Measurements from ENCODE around the gene CELF3.

CELF3 gene

DNA sequence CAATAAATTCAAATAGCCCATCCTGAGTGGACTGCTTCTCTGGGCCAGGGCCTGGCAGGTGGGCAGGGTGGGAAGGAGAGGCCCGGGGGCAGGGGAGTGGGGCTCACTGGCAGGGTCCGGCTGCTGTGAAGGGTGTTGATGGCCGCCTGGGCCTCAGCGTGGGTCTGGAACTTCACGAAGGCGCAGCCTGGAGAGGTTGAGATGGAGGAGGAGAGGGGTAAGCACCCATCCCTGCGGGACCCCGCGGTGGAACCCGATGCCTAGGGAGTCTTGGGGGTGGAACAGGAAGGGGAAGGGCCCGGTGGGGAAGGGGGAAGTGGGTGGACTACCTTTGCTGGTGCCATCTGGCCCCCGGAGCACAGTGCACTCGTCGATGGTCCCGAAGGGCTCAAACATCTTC is 7.7 kb downstream of the CELF3 start:
- WGBS (ENCODE audit: insufficient coverage), result 84% methylated on average over 9 of the region's 15 CpGs
- Histone ChIP-seq H3K27ac (ENCODE audit: insufficient read depth in 1 of 2, low read depth in 1 of 2, low read length in 2 of 2, poor library complexity in 1 of 2, severe bottlenecking in 2 of 2) (no peak overlapping the region), H3K9me3 (ENCODE audit: control extremely low read depth in 1 of 5, control insufficient read depth in 4 of 5, insufficient read depth in 2 of 5, low read depth in 1 of 5, low read length in 4 of 5) (no peaks in the 10 kb centered on the region), H3K4me1 (ENCODE audit: control extremely low read depth in 1 of 4, control insufficient read depth in 4 of 4, insufficient read depth in 4 of 4, low read length in 3 of 4) (peaks cover 0 to 15% (median 11%) of the 10 kb centered on the region in 4 experiments), H3K27me3 (replicated peaks in 2 of 5; ENCODE audit: control insufficient read depth in 4 of 5, insufficient read depth in 5 of 5, low read length in 4 of 5) (peaks cover 0 to 6% (median 2%) of the 10 kb centered on the region in 5 experiments), H3K36me3 (ENCODE audit: control insufficient read depth in 4 of 4, insufficient read depth in 4 of 4, low read length in 3 of 4) (no peaks in the 10 kb centered on the region), H3K4me3 (ENCODE audit: control insufficient read depth in 1 of 7, extremely low read depth in 1 of 7, insufficient read depth in 4 of 7, low read depth in 2 of 7, low read length in 6 of 7) (no peak overlapping the region)
- no peak for DNase-seq
- ChIA-PET POLR2A (no interaction called here), CTCF (interaction anchor here (0.7 kb wide), 1 partner anchor 91 kb away, joined by 3 read pairs; no protein-coding TSS in a partner anchor)

DNA sequence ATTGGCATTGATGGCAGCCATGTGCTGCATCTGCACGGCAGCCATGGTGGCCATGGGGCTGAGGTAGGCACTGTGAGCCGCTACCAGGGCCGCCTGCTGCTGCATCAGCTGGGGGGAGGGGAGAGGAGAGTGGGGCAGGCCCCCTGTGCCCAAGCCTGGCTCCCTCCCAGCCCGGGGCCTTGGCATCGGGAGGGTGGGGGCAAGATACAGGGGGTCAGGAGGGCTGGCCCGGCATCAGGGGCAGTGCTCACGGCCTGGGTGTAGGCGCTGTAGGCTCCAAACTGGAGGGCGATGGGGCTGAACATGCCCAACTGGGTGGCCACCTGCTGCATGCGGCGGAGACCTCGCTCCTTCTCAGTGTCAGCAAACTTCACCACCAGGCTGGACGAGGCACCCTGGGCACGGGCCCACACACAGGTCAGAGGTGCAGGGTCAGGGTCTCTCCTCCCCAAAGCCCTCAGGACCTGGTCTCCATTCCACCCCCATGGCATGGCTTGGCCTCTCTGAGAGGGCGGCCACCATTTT is 9.0 kb downstream of the CELF3 start:
- Histone ChIP-seq H3K4me1 (ENCODE audit: control extremely low read depth in 1 of 4, control insufficient read depth in 4 of 4, insufficient read depth in 4 of 4, low read length in 3 of 4) (peaks cover 0 to 27% (median 24%) of the 10 kb centered on the region in 4 experiments), H3K27me3 (replicated peaks in 2 of 5; ENCODE audit: control insufficient read depth in 4 of 5, insufficient read depth in 5 of 5, low read length in 4 of 5) (peaks cover 0 to 2% (median 0%) of the 10 kb centered on the region in 5 experiments), H3K4me3 (ENCODE audit: control insufficient read depth in 1 of 7, extremely low read depth in 1 of 7, insufficient read depth in 4 of 7, low read depth in 2 of 7, low read length in 6 of 7) (no peak overlapping the region), H3K36me3 (ENCODE audit: control insufficient read depth in 4 of 4, insufficient read depth in 4 of 4, low read length in 3 of 4) (no peaks in the 10 kb centered on the region), H3K9me3 (ENCODE audit: control extremely low read depth in 1 of 5, control insufficient read depth in 4 of 5, insufficient read depth in 2 of 5, low read depth in 1 of 5, low read length in 4 of 5) (no peaks in the 10 kb centered on the region), H3K27ac (ENCODE audit: insufficient read depth in 1 of 2, low read depth in 1 of 2, low read length in 2 of 2, poor library complexity in 1 of 2, severe bottlenecking in 2 of 2) (no peak overlapping the region)
- no peak for DNase-seq
- WGBS (ENCODE audit: insufficient coverage), result 98% methylated on average over 14 of the region's 15 CpGs
- CTCF ChIA-PET, result no interaction called here
- POLR2A ChIA-PET, result no interaction called here

DNA sequence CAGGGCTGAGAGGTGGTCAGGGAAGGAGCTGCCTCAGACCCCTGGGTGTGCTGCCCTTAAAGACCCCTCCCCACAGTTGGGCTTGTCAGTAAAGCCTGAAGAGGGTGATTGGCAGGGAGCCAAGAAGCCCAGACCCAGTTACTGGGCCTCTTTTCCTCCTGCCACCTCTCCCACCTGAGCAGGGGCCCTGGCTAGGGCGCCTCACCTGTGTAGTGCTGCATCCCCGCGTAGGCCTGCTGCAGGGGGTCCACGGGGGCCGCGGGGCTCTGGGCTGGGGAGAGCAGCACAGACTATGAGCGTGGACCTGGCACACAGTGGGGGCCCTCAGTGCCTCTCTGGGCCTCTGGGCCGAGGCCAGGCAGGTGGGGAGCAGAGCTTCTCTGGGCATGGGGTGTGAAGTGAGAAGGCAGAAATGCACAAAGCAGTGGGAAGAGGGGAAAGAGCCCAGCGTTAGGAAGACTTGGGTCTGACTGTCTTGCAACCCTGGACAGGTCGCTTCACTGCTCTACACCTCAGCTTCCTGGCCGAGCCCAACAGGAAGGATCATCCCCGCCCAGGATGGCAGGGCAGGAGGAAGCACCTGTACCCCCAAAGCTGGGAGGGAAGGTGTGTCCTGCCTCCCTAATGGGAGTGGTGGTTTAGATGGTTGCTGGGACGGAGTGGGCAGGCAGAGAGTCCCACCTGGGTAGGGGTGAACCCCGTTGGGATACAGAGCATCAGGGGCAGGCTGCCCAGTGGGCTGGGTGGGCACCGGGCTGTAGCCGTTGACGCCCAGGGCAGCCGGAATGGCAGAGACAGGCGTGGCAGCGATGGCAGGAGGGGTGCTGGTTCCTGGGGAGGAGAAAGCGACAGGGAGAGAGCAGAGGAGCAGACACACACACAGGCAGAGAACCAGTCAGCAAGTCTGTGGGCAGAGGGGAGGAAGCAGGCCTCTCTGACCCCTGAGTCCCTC is 9.9 kb downstream of the CELF3 start:
- Histone ChIP-seq H3K27ac (ENCODE audit: insufficient read depth in 1 of 2, low read depth in 1 of 2, low read length in 2 of 2, poor library complexity in 1 of 2, severe bottlenecking in 2 of 2) (no peak overlapping the region), H3K27me3 (replicated peaks in 2 of 5; ENCODE audit: control insufficient read depth in 4 of 5, insufficient read depth in 5 of 5, low read length in 4 of 5) (peaks cover 0 to 2% (median 0%) of the 10 kb centered on the region in 5 experiments), H3K4me1 (ENCODE audit: control extremely low read depth in 1 of 4, control insufficient read depth in 4 of 4, insufficient read depth in 4 of 4, low read length in 3 of 4) (peaks cover 0 to 27% (median 24%) of the 10 kb centered on the region in 4 experiments), H3K36me3 (ENCODE audit: control insufficient read depth in 4 of 4, insufficient read depth in 4 of 4, low read length in 3 of 4) (no peaks in the 10 kb centered on the region), H3K9me3 (ENCODE audit: control extremely low read depth in 1 of 5, control insufficient read depth in 4 of 5, insufficient read depth in 2 of 5, low read depth in 1 of 5, low read length in 4 of 5) (no peaks in the 10 kb centered on the region), H3K4me3 (ENCODE audit: control insufficient read depth in 1 of 7, extremely low read depth in 1 of 7, insufficient read depth in 4 of 7, low read depth in 2 of 7, low read length in 6 of 7) (no peak overlapping the region)
- CTCF ChIA-PET, result no interaction called here
- 80% methylated on average over 17 of the region's 21 CpGs for WGBS (ENCODE audit: insufficient coverage)
- no peak for DNase-seq
- POLR2A ChIA-PET, result no interaction called here

DNA sequence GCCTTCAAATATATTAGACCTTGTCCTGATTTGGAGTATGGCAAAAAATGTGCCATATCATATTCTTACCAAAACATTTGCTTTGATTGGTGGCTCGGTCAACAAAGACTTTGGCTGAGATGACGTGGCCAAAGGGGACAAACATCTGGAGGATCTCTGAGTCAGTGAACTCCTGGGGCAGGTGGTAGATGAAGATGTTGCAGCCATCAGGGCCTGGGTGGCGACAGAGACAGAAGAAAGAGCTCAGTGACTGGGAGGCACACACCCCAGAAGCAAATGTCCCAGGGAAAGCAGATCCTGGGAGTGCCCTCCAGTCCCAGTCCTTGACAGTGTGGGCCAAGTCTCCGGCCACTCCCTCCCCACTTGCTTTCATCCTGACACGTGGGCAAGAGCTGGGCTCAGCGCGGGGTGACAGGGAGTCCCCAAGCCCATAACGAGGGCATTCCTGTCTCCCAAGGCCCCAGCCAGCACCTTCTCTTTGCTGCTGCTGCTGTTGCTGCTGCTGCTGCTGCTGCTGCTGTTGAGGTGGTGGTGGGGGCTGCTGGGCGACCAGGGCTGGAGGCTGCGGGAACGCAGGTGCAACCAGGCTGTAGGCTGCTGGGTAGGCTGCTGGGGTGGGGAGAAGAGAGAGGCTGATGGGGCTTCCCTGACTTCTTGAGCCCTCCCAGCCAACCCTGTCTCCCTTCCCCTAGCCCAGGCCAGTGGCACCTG is 10.7 kb downstream of the CELF3 start:
- Histone ChIP-seq H3K9me3 (ENCODE audit: control extremely low read depth in 1 of 5, control insufficient read depth in 4 of 5, insufficient read depth in 2 of 5, low read depth in 1 of 5, low read length in 4 of 5) (no peaks in the 10 kb centered on the region), H3K4me3 (ENCODE audit: control insufficient read depth in 1 of 7, extremely low read depth in 1 of 7, insufficient read depth in 4 of 7, low read depth in 2 of 7, low read length in 6 of 7) (no peak overlapping the region), H3K4me1 (ENCODE audit: control extremely low read depth in 1 of 4, control insufficient read depth in 4 of 4, insufficient read depth in 4 of 4, low read length in 3 of 4) (peaks cover 0 to 27% (median 24%) of the 10 kb centered on the region in 4 experiments), H3K27ac (ENCODE audit: insufficient read depth in 1 of 2, low read depth in 1 of 2, low read length in 2 of 2, poor library complexity in 1 of 2, severe bottlenecking in 2 of 2) (no peak overlapping the region), H3K27me3 (replicated peaks in 2 of 5; ENCODE audit: control insufficient read depth in 4 of 5, insufficient read depth in 5 of 5, low read length in 4 of 5) (no peaks in the 10 kb centered on the region), H3K36me3 (ENCODE audit: control insufficient read depth in 4 of 4, insufficient read depth in 4 of 4, low read length in 3 of 4) (peaks cover 0 to 6% (median 0%) of the 10 kb centered on the region in 4 experiments)
- ChIA-PET POLR2A (no interaction called here), CTCF (no interaction called here)
- DNase-seq, result no peak
- WGBS (ENCODE audit: insufficient coverage), result 97% methylated on average over 8 of the region's 11 CpGs

DNA sequence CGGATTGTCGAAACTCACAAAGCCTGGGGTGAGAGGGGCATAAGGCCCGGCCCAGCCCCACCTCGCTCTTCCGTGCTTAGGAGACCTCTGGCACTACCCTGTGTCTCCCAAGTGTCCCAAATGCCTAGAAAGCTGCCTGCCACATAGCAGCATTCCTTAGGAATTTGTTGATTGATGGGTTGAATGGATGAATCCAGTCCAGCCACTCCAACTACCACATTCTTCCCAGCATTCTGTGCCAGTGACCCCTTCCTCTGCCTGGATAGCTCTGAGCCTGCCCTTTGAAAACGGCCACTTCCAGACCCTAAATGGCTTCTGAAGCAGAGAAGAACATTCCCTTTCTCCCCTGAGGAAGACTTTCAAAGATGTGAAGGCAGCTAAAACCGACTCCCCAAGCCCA is 11.5 kb downstream of the CELF3 start:
- ChIA-PET POLR2A (no interaction called here), CTCF (interaction anchor here (1.1 kb wide), 1 partner anchor 17 kb away, joined by 3 read pairs; no protein-coding TSS in a partner anchor)
- H3K4me3 ChIP-seq (ENCODE audit: control insufficient read depth in 1 of 7, extremely low read depth in 1 of 7, insufficient read depth in 4 of 7, low read depth in 2 of 7, low read length in 6 of 7), result no peak overlapping the region
- 100% methylated on average over 1 of the region's 7 CpGs for WGBS (ENCODE audit: insufficient coverage)
- H3K4me1 ChIP-seq (ENCODE audit: control extremely low read depth in 1 of 4, control insufficient read depth in 4 of 4, insufficient read depth in 4 of 4, low read length in 3 of 4), result peaks cover 0 to 27% (median 24%) of the 10 kb centered on the region in 4 experiments
- no peak for DNase-seq
- no peak overlapping the region for H3K27ac ChIP-seq (ENCODE audit: insufficient read depth in 1 of 2, low read depth in 1 of 2, low read length in 2 of 2, poor library complexity in 1 of 2, severe bottlenecking in 2 of 2)
- peaks cover 0 to 7% (median 1%) of the 10 kb centered on the region in 4 experiments for H3K36me3 ChIP-seq (ENCODE audit: control insufficient read depth in 4 of 4, insufficient read depth in 4 of 4, low read length in 3 of 4)
- no peaks in the 10 kb centered on the region for H3K27me3 ChIP-seq (replicated peaks in 2 of 5; ENCODE audit: control insufficient read depth in 4 of 5, insufficient read depth in 5 of 5, low read length in 4 of 5)
- H3K9me3 ChIP-seq (ENCODE audit: control extremely low read depth in 1 of 5, control insufficient read depth in 4 of 5, insufficient read depth in 2 of 5, low read depth in 1 of 5, low read length in 4 of 5), result no peaks in the 10 kb centered on the region

GRCh38 chr1:151704246-151704645 is 12.4 kb downstream of the CELF3 start:
- Histone ChIP-seq H3K27ac (ENCODE audit: insufficient read depth in 1 of 2, low read depth in 1 of 2, low read length in 2 of 2, poor library complexity in 1 of 2, severe bottlenecking in 2 of 2) (no peak overlapping the region), H3K36me3 (ENCODE audit: control insufficient read depth in 4 of 4, insufficient read depth in 4 of 4, low read length in 3 of 4) (peaks cover 0 to 10% (median 8%) of the 10 kb centered on the region in 4 experiments), H3K27me3 (replicated peaks in 2 of 5; ENCODE audit: control insufficient read depth in 4 of 5, insufficient read depth in 5 of 5, low read length in 4 of 5) (no peaks in the 10 kb centered on the region), H3K9me3 (ENCODE audit: control extremely low read depth in 1 of 5, control insufficient read depth in 4 of 5, insufficient read depth in 2 of 5, low read depth in 1 of 5, low read length in 4 of 5) (no peaks in the 10 kb centered on the region), H3K4me1 (ENCODE audit: control extremely low read depth in 1 of 4, control insufficient read depth in 4 of 4, insufficient read depth in 4 of 4, low read length in 3 of 4) (peaks cover 0 to 27% (median 24%) of the 10 kb centered on the region in 4 experiments), H3K4me3 (ENCODE audit: control insufficient read depth in 1 of 7, extremely low read depth in 1 of 7, insufficient read depth in 4 of 7, low read depth in 2 of 7, low read length in 6 of 7) (no peak overlapping the region)
- 100% methylated on average over 3 of the region's 4 CpGs for WGBS (ENCODE audit: insufficient coverage)
- DNase-seq, result no peak
- POLR2A ChIA-PET, result no interaction called here
- CTCF ChIA-PET, result interaction anchor here (1.1 kb wide), 1 partner anchor 18 kb away, joined by 3 read pairs; no protein-coding TSS in a partner anchor

Data from common myeloid progenitor, CD34-positive (primary cell).